GM21737 (cell line): ENCODE results near the gene ZNF730.
"Not testable (repeated sequence)": the region's sequence is repeated elsewhere in the genome, so short reads cannot be mapped to it uniquely, and the experiment has no call there.

Source experiments
- ATAC-seq: cut with Tn5 transposase; IDR thresholded peaks from one replicate; pipeline ENCODE4 v1.9.1; 2021; ENCODE audit warnings: mild to moderate bottlenecking, moderate library complexity; ENCODE audit not compliant: unreplicated experiment

Gene ZNF730

GRCh38 chr19:23116802-23117571 is at the start of gene ZNF730:
ZNF730 (plus strand) TSS chr19:23117025; CDS start chr19:23117174, 149 bp downstream.
- peak; percentile 93 for ATAC-seq

- ATAC-seq: no peak
These were observed 46.3 kb upstream of the ZNF730 start for GRCh38 chr19:23070353-23071146.

GRCh38 chr19:23071147-23071511 is 45.7 kb upstream of the ZNF730 start:
- ATAC-seq: no peak

GRCh38 chr19:23075031-23075733 is 41.6 kb upstream of the ZNF730 start:
- no peak for ATAC-seq

- ATAC-seq: not testable (repeated sequence)
These were observed 39.0 kb upstream of the ZNF730 start for GRCh38 chr19:23077776-23078175.

GRCh38 chr19:23093832-23094231 is 23.0 kb upstream of the ZNF730 start:
- ATAC-seq: no peak

GRCh38 chr19:23095418-23095817 is 21.4 kb upstream of the ZNF730 start:
- ATAC-seq: no peak

- ATAC-seq: no peak
These were observed 18.5 kb upstream of the ZNF730 start for GRCh38 chr19:23098286-23098685.

GRCh38 chr19:23098988-23099387 is 17.8 kb upstream of the ZNF730 start:
- no peak for ATAC-seq

GRCh38 chr19:23099966-23100365 is 16.9 kb upstream of the ZNF730 start:
- ATAC-seq: no peak

- no peak for ATAC-seq
These were observed 15.6 kb upstream of the ZNF730 start for GRCh38 chr19:23101241-23101640.

- no peak for ATAC-seq
These were observed 1.6 kb downstream of the ZNF730 start for GRCh38 chr19:23118400-23118799.

- ATAC-seq: not testable (repeated sequence)
These were observed 17.4 kb downstream of the ZNF730 start for GRCh38 chr19:23134211-23134610.

- no peak for ATAC-seq
These were observed 29.0 kb downstream of the ZNF730 start for GRCh38 chr19:23145617-23146415.

GRCh38 chr19:23160766-23161165 is 43.9 kb downstream of the ZNF730 start:
- no peak for ATAC-seq

GRCh38 chr19:23168286-23168685 is 51.5 kb downstream of the ZNF730 start:
- not testable (repeated sequence) for ATAC-seq

GRCh38 chr19:23183251-23183650 is 66.4 kb downstream of the ZNF730 start:
- no peak for ATAC-seq

GRCh38 chr19:23190341-23190740 is 73.5 kb downstream of the ZNF730 start:
- ATAC-seq: no peak
